ENCODE data around the gene TBC1D30.

Gene TBC1D30

DNA sequence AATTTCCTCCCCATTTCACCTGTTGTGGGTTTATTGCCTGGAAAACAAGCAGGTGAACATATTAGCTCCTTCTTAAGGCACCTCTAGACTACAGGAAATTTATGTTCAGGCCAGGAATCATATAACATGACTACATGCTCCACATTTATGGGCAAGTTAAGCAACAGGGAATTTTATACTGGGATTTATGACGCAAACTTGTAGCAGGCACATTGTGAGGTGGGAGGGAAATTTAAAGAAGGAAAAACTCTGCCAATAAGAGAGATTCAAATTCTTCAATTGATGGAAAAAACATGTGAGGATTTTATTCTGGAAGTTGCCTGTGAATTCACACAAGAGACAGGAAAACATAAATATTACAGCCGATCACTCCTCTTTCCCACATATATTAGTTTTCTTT, 93.9 kb downstream of the TBC1D30 start:
- CTCF ChIA-PET = no interaction called here
- no peaks in the 10 kb centered on the region for H3K9me3 Mint-ChIP-seq
- H3K27me3 Mint-ChIP-seq = peaks cover 8% of the 10 kb centered on the region
- no peak overlapping the region for H3K4me3 Mint-ChIP-seq
- H3K36me3 Mint-ChIP-seq = no peaks in the 10 kb centered on the region
- no peak overlapping the region for H3K27ac Mint-ChIP-seq
- DNase-seq = no peak
- no peaks in the 10 kb centered on the region for H3K4me1 Mint-ChIP-seq

- DNase-seq = no peak
- Mint-ChIP-seq H3K27me3 (peaks cover 8% of the 10 kb centered on the region), H3K4me1 (no peaks in the 10 kb centered on the region), H3K9me3 (no peaks in the 10 kb centered on the region), H3K27ac (no peak overlapping the region), H3K4me3 (no peak overlapping the region), H3K36me3 (no peaks in the 10 kb centered on the region)
- CTCF ChIA-PET = no interaction called here
These were observed 94.4 kb downstream of the TBC1D30 start for GRCh38 chr12:64918801-64919200.

DNA sequence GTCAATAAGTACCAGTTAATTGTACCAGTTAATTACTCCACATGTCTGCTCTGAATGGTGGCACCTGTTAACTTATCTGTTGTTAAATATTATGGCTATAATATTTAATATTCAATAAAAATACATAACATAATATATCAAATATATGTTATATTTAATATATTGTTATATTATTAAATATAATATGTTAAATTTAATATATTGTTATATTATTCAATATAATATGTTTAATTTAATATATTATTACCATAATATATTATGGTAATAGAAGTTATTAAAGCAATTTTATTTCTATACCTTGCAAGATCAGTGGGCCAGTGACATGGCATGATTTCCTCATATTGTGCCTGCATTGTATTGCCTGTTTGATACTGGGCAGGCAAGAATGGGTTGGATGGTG, 98.4 kb downstream of the TBC1D30 start:
- Mint-ChIP-seq H3K4me1 (no peaks in the 10 kb centered on the region), H3K27ac (no peak overlapping the region), H3K9me3 (no peaks in the 10 kb centered on the region), H3K27me3 (peaks cover 7% of the 10 kb centered on the region), H3K4me3 (no peak overlapping the region), H3K36me3 (no peaks in the 10 kb centered on the region)
- CTCF ChIA-PET = no interaction called here
- DNase-seq = no peak

DNA sequence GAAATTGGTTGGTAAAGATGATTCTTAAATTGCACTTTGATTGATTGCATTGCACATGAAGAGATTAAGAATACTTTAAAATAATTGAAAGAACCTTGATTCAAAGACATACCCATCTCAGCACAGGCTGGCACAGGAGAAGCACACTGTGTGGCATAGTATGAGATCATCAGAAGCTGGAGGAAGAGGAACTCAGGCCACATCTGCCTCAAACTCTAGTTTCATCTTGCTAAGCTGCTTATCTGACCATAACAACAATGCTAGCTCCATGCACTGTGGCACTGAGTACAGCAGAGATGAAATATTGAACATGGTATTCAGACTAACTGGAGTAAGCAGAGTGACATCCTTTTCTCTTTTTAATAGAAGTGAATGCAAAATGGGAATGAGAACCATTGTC, 99.1 kb downstream of the TBC1D30 start:
- CTCF ChIA-PET = no interaction called here
- no peaks in the 10 kb centered on the region for H3K9me3 Mint-ChIP-seq
- no peaks in the 10 kb centered on the region for H3K36me3 Mint-ChIP-seq
- no peak overlapping the region for H3K4me3 Mint-ChIP-seq
- H3K4me1 Mint-ChIP-seq = no peaks in the 10 kb centered on the region
- H3K27me3 Mint-ChIP-seq = peaks cover 7% of the 10 kb centered on the region
- DNase-seq = no peak
- no peak overlapping the region for H3K27ac Mint-ChIP-seq
